C4-2B (cell line): ENCODE results near the gene RAPGEF6.

Experiments used
- CTCF ChIP-seq: fragments of 450-650 bp; conservative IDR thresholded peaks from 2 replicates; pipeline ENCODE4 v1.5.1; 2017; ENCODE audit warnings: mild to moderate bottlenecking
- ZFX ChIP-seq: fragments of 450-650 bp; IDR thresholded peaks from 2 replicates; pipeline ENCODE4 v1.6.1; 2017

- TF ChIP-seq CTCF (no peak), ZFX (no peak)
These were observed 25.3 kb downstream of the RAPGEF6 start for GRCh38 chr5:131609774-131610173.
